NCI-H2227 treated with DMSO at 0.1 percent for 48 hours (cell line): ENCODE data around the gene GPSM1.

ENCODE experiments used
- DNase-seq: peaks from one replicate; lab custom pipeline; 2025; lab: John Stamatoyannopoulos, UW

Gene GPSM1

DNA sequence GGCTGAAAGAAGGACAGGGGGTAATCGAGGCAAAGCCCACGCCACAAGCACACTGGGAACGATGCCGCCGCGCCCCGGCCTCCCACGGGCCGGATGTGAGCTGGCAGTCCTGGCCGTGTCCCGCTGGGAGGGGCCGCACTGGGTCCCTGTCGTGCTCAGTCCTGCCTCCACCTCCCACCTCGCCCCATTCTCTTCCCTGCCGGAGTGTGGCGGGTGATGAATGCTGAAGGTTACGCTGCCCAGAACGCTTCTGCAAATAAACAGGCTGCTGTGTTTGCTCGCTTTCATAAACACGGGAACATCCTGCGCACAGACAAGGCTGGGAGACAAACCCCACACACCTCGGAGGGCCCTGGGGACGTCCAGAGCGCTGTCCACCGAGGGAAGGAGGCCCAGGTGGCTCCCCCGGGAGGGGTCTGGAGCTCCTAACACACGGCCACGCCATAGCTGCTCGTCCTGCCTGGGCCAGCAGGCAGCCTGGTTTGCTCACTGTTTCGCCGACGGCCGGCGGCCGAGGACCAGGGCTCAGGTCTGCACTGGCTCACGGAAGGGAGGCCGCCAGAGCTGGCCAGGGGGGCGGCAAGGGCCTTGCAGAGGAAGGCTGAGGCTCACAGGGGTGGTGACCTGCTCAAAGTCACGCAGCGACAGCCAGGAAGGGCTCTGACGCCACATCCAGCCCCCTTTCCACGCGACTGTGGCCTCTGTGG is 33.9 kb downstream of the GPSM1 start:
- DNase-seq, result no peak

- DNase-seq, result no peak
Observed at GRCh38 chr9:136361754-136362449, 34.6 kb downstream of the GPSM1 start.

- no peak for DNase-seq
Observed at GRCh38 chr9:136362450-136362784, 35.1 kb downstream of the GPSM1 start.

GRCh38 chr9:136363106-136363948 is 36.0 kb downstream of the GPSM1 start, which contains the start of gene DNLZ:
Gene DNLZ (minus strand): TSS chr9:136363744. CDS start chr9:136363714, 30 bp downstream.
- DNase-seq, result peak; percentile 64

DNA sequence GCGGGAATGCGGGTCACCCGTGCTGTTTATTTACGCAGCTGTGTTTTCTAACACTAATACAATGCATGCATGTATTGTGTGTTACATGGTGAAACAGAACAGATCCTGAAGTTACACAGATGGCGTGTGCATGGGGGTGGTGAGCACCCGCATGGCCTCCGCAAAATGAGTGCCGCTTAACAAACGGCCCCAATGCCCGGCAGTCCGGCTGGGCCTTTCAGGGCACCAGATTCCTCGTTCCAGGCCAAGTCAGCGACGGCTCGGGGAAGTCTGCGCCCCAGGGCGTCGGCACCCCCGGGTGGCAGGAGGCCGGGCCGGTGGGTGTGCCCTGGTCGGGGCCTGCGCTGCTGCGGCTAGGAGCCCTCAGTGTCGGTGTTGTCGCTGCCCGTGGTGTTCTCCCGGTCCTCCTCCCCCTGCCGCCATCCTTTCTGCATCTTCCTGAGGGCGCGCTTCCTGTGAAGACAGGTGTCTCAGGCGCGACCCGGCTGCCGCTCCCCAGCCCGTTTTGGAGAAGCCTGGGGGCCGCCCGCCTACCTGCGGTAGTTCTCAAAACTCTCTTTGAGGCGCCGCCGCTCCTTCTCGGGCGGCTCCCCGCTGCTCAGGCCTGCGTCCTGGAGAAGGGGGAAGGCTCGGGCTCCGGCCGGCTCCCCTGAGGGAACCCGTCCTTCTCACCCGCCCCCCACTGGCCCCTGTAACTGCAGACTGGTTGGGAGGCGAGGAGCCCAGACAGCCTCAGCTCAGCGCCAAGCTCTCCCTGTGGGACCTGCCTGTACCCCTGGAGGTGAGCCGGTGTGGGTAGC is 36.8 kb downstream of the GPSM1 start:
- DNase-seq, result no peak

GRCh38 chr9:136364942-136365774 is 37.8 kb downstream of the GPSM1 start:
- DNase-seq, result peak; percentile 10

DNA sequence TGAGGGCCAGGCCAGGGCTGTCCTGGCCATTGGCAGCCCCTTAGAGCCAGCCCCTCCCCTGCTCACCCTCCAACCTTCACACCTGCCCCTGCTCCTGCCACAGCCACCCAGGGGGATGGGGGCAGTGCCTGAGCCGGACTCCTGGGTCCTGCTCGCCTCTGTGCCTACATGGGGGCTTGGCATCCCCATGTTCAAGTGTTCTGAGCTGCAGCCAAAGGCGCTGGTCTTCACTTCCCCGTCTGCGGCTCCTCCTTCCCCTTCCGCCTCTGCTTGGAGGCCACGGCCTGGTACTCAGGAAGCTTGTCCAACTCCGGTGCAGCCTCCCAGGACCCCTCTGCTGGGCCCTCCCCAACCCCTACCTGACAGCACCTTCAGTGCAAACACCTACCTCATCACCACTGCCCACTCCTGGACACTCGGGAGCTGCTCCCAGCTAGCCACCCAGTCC is 38.5 kb downstream of the GPSM1 start:
- DNase-seq, result no peak

- DNase-seq, result no peak
Observed at GRCh38 chr9:136366826-136367225, 39.5 kb downstream of the GPSM1 start.

- DNase-seq, result no peak
Observed at GRCh38 chr9:136367296-136368145, 40.2 kb downstream of the GPSM1 start.

GRCh38 chr9:136368190-136368589 is 40.9 kb downstream of the GPSM1 start:
- DNase-seq, result no peak

GRCh38 chr9:136370037-136370436 is 42.7 kb downstream of the GPSM1 start:
- no peak for DNase-seq

DNA sequence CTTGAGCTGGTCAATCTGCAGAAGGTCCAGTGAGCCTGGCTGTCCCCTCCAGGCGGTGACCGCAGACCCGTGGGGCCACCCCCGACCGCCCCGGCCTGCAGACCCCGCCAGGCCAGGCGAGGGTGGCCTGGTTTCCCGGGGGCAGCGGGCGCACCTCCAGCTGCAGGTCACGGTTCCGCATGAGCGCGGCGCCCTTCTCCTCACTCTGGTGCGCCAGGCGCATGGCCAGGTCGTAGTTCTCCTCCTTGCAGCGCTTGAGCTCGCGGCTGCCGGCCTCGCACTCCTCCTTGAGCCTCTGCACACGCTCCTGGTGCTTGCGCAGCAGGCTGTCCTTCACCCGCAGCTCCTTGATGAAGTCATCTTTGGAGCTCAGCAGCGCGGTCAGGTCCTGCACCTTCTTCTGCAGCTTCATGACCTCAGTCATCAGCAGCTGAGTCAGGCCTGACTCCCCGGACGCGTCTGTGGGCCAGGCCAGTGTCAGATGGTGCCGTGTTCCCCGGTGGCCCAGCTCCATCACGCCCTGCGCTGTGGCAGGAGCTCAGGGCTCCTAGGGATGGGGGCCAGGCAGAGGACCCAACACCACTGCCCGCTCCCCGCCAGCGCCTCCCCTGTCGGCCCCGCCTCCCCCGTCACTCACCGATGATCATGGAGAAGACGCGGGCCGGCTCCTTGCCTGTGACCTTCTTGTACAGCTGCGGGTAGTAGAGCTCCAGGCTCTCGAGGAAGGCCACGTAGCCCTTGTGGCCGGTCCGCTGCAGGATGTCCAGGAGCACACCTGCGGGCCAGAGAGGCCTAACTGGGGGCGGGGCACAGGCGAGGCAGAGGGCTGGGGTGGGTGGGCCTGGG is 43.6 kb downstream of the GPSM1 start:
- DNase-seq, result no peak

- DNase-seq, result no peak
Observed at GRCh38 chr9:136371533-136371880, 44.2 kb downstream of the GPSM1 start.

DNA sequence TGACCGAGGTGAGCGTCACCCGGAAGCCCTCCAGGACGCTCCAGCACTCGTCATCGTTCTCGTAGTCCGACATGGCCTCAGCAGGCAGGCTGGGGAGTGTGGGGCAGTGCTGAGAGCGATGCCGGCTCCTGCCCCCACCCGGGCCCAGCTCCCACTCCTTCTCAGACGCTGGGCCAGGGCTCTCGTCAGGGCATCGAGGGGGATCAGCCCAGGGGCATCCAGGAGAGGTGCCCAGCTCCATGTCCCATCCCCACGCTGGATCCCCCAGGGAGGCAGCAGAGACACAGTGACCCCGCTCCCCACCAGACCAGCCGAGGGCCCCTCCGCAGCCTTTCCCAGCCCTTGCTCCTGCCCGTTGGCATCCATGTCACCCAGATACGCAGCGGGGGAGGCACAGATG is 44.7 kb downstream of the GPSM1 start:
- DNase-seq, result no peak

DNA sequence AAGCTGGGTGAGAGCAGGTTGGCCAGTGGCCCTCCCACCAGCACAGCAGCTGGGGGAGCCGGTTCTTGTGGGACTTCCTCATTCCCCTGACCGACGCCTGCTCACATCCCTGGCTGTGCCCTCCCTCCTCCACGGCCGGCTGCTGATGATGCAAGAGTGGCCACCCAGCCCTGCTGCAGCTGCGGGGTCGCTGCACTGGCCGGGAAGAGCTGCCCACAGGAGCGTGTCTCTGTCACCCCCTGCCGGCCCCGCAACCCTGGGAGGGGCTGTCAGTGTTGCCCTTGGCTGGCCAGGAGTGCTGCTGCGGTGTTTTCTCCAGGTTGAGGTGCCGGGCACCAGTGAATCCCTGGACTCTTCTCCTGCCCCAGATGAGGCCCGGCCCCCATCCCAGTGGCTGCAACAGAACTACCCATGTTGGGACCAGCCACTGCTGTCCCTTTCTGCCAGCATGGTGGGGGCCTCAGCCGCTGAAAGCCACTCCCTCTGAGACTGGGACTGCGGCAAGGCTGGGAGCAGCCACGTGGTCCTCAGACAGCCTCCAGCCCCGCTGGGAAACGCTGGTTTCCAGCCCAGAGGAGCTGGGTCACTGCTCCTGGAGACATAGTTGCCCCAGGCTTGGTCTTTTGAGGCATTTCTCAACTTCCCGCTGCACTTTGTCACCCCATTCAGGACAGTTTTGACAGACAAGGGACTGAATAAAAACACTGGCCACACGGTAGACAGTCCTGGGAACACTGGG is 45.4 kb downstream of the GPSM1 start:
- no peak for DNase-seq

DNA sequence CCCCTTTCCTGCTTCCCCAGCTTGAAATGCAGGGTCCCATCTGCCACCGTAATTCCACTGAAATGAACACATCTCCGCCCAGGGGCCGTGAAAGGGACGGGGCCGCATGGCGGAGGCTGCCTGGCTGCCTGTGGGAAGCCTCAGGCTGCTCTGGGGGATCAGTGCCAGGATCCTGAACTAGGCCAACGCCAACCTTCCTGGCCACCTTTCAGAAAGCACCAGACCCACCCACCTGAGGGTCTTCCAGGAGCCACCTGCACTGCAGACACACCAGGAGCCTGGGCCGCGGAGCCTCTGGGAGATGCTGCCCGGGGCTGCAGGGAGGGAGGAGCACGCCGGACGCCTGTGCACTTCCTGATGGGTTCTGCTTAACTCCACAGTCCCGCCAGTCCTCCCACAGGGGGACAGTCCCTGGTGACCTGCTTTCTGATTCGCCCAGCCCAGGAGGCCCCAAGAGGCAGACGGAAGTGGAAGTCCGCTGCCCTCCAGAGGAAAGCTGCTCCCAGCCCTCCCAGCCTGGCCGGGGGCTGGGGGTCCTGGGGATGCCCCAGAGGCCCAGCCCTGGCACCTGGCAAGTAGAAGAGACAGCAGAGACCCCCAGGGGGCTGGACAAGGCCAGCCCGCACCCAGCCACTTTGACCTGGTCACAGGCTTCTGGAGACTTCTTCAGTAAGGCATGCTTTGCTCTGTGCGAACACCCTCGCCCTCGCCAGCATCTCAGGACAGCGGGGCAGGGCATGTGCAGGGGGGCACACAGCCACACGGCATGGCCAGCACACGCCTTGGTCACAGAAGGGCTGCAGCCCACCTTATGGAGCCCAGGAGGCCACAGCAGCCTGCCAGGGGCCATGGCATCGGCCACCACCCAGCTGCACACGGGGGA is 46.2 kb downstream of the GPSM1 start, which contains the start of gene CARD9:
Gene CARD9, minus strand, starts transcription at position 370 of the 883 bp plus-strand sequence. CDS start 1,591 bp downstream, outside the sequence.
- no peak for DNase-seq

- DNase-seq, result no peak
Observed at GRCh38 chr9:136374183-136374575, 46.8 kb downstream of the GPSM1 start.
